Measurements from ENCODE around the gene SLC19A2.

- no peak for TF ChIP-seq YY1 (IDR thresholded peaks at IDR 0.05; ENCODE audit: low read depth)
- TF ChIP-seq, protein P1, sequence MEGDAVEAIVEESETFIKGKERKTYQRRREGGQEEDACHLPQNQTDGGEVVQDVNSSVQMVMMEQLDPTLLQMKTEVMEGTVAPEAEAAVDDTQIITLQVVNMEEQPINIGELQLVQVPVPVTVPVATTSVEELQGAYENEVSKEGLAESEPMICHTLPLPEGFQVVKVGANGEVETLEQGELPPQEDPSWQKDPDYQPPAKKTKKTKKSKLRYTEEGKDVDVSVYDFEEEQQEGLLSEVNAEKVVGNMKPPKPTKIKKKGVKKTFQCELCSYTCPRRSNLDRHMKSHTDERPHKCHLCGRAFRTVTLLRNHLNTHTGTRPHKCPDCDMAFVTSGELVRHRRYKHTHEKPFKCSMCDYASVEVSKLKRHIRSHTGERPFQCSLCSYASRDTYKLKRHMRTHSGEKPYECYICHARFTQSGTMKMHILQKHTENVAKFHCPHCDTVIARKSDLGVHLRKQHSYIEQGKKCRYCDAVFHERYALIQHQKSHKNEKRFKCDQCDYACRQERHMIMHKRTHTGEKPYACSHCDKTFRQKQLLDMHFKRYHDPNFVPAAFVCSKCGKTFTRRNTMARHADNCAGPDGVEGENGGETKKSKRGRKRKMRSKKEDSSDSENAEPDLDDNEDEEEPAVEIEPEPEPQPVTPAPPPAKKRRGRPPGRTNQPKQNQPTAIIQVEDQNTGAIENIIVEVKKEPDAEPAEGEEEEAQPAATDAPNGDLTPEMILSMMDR (IDR thresholded peaks at IDR 0.05), result no peak
- TF ChIP-seq, protein P2, sequence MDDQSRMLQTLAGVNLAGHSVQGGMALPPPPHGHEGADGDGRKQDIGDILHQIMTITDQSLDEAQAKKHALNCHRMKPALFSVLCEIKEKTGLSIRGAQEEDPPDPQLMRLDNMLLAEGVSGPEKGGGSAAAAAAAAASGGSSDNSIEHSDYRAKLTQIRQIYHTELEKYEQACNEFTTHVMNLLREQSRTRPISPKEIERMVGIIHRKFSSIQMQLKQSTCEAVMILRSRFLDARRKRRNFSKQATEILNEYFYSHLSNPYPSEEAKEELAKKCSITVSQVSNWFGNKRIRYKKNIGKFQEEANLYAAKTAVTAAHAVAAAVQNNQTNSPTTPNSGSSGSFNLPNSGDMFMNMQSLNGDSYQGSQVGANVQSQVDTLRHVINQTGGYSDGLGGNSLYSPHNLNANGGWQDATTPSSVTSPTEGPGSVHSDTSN (IDR thresholded peaks at IDR 0.05), result no peak
- TF ChIP-seq MXI1 (IDR thresholded peaks at IDR 0.05; ENCODE audit: low read depth, low read length), result no peak
- no peak for TF ChIP-seq TAF1 (IDR thresholded peaks at IDR 0.05; ENCODE audit: borderline replicate concordance, low read depth, low read length)
- TF ChIP-seq RAD21 (IDR thresholded peaks at IDR 0.05; ENCODE audit: low read length), result no peak
- no peak for TF ChIP-seq TCF12 (IDR thresholded peaks at IDR 0.05)
These were observed 13.0 kb downstream of the SLC19A2 start for GRCh38 chr1:169472738-169473137.

Data from SK-N-SH (cell line).